GM18867 (cell line): ENCODE measurements around the gene AMACR.
"Not testable (repeated sequence)": the region's sequence is repeated elsewhere in the genome, so short reads cannot be mapped to it uniquely, and the experiment has no call there.

ENCODE experiments used
- ATAC-seq: cut with Tn5 transposase; IDR thresholded peaks from one replicate; pipeline ENCODE4 v1.9.1; 2021; ENCODE audit warnings: mild to moderate bottlenecking, moderate library complexity; ENCODE audit not compliant: unreplicated experiment

AMACR gene

DNA sequence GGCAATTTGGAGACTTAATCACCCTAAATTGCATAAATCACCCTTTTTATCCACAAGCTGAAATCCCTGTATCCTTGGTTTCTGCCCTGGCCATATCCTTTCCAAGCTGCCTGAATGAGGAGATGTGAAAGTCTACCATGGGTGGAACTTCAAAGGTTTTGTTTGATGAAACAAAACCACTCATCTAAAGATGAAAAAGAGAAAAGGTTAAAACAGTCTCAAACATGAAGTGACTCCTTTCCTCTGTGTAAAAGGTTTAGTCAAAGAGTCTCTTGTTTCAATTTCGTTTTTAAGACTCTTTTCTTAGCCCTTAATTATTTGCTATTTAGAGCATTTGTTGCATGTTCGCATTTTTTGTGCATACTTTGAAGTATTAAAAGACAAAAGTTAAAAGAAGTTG is 34.6 kb downstream of the AMACR start:
- peak; percentile 75 for ATAC-seq

DNA sequence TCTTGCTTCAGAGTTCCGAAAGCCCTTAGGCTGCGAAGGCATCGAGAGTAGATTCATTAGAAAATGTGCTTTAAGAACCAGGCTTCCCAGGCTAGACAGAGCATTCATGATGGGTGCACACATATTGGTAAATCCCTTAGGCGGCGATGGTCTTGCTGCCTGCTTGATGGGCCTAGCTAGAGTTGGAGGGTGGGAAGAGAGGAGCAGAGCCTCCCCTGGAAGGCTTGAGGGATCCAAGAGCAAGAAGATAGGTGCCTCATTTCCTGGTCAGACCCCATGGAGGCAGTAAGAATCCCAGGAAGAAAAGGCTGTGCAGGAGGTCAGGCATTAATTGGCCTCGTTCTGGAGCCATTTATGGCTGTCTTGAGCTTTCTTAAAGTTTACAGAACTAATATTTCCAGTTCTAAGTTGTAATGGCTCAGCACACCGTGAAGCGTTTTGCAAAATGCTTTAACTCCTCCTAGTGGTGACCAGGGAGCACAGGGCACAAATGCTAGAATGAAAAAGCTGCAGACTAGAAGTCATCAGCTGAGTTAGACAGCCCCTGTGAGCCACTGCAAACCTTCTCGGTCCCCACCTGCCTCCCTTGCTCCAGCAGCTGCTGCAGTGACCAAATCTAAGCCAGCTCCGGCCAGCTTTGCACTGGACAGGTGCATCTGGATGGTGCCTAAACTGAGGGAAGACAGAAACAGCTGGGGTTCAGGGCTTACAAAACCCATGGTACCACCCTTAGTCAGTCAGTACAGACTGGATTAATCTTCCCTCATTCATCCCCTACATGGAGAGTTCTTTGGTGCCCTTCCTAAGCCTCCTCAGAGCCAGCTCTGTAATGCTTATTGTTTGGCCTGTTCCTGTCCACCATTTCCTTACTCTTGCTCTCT is 38.0 kb downstream of the AMACR start:
- peak; percentile 81 for ATAC-seq

DNA sequence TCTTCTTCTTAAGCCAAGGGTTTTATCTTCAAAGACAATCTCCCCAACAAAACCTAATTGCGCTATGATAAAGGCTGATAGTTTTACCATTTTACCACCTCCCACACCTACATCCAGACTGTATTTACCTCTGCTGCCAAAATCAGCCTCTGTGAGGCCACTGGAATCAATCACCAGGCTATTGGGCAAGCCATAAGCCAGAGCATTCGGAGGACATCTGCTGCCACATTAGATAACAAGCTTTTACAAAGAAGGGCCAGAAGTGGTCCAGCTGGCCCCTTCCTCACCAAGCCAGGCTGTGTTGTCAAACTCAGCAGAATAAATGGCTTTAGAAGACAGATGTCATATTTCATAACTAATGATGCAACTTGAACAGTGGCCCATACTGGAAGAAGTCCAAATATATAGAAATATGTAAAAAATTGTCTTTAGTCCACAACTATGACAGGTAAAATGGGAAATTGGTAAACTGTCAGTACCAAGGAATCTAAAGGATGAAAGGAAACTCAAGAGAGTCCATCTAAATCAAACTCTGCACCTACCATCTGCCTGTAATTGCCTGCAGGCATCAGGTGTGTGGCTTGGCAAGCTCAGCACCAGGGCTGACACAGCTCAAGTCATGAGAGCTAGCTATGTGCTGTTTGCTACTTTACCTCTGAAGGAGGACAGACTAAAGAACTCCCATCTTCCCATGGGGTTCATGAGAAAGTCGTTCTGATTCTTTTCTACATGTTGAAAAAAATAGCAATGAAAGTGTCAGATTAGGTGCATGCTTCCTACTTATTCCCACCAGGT is 39.4 kb downstream of the AMACR start:
- ATAC-seq: no peak

- no peak for ATAC-seq
Measured at GRCh38 chr5:33966805-33967204, 41.0 kb downstream of the AMACR start.

DNA sequence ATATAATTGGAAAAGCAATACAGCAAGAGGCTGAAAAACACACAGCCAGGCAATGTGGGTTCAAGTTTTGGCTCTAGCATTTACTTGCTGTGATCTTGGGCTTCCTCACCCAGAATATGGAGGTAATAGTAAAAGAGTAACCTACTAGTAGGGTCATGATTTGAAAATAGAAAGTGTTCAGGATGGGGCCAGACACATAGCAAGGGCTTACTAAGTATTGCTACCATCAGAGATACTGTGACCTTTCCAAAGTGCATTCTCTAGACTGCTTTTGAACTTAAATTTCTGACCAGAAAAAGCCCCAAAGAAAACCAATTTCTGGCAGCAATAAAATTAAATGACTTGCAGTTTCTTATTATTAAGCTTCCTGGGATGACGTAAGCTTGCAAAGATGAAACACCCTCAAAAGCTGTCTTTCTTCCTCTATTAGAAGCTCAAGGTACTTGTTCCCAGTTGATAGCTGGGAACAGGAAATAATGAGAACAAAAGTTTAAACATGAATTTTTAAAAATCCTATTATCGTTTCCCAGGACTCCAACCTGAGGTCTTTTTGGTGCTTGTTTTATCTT is 43.6 kb downstream of the AMACR start:
- no peak for ATAC-seq

GRCh38 chr5:33958176-33958575 is 49.7 kb downstream of the AMACR start:
- ATAC-seq: no peak

GRCh38 chr5:33957577-33958150 is 50.2 kb downstream of the AMACR start:
- ATAC-seq: no peak

- not testable (repeated sequence) for ATAC-seq
Measured at GRCh38 chr5:33952175-33952574, 55.7 kb downstream of the AMACR start.

- ATAC-seq: no peak
Measured at GRCh38 chr5:33944543-33945132, 63.2 kb downstream of the AMACR start.

DNA sequence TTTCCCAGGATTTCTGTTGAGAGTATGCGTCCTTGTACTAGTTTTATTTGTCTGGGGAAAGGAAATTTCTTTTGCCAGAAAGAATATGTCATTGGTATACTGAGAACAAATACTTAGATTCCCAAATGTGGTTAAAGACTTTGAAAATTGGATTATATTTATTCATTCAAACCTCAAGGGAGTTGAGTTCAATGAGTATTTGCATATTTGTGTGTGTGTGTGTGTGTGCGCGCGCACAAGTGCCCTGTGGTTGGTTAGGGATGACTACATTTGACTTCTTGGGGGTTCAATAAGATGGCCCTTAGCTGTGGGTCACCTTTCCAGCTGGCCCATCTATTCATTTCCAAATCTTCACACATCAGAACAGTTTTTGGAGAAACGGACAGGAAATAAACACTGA is 66.8 kb downstream of the AMACR start:
- ATAC-seq: no peak

GRCh38 chr5:33939556-33940262 is 68.1 kb downstream of the AMACR start:
- no peak for ATAC-seq

- ATAC-seq: no peak
Measured at GRCh38 chr5:33938881-33939280, 69.0 kb downstream of the AMACR start.

- no peak for ATAC-seq
Measured at GRCh38 chr5:33938507-33938796, 69.4 kb downstream of the AMACR start.

GRCh38 chr5:33937707-33938506 is 69.9 kb downstream of the AMACR start:
- ATAC-seq: no peak

GRCh38 chr5:33937017-33937706 is 70.7 kb downstream of the AMACR start:
- ATAC-seq: no peak

- ATAC-seq: no peak
Measured at GRCh38 chr5:33936381-33937016, 71.4 kb downstream of the AMACR start, which contains the start of gene RXFP3. RXFP3 (plus strand) TSS chr5:33936386; CDS start chr5:33936741, 355 bp downstream.
